Karpas-422 (cell line): ENCODE data around the gene DGKD. TPM values are rescaled to one million over a fixed set of nuclear protein-coding genes. Genes with fewer than 3 reads are reported as not detected.

ENCODE experiments used
- DNase-seq: peaks from one replicate; pipeline ENCODE4 v3.0.0-alpha.2; 2015
- H2AFZ ChIP-seq: fragments of 200-600 bp; sonication (generic); 2 replicates; pipeline ENCODE4 v1.6.1; 2014; ENCODE audit warnings: antibody characterized with exemption, low read length, mixed read lengths
- H3K27ac ChIP-seq: fragments of 200-600 bp; sonication (generic); 2 replicates; pipeline ENCODE4 v1.5.1; 2014; ENCODE audit warnings: mild to moderate bottlenecking, low read length, moderate library complexity
- H3K27me3 ChIP-seq: fragments of 200-600 bp; sonication (generic); 2 replicates; pipeline ENCODE4 v1.6.1; 2014; ENCODE audit warnings: low read length, mixed read lengths
- H3K36me3 ChIP-seq: fragments of 200-600 bp; sonication (generic); 2 replicates; pipeline ENCODE4 v1.6.1; 2014; ENCODE audit warnings: low read length, mixed read lengths; ENCODE audit not compliant: insufficient read depth
- H3K4me1 ChIP-seq: fragments of 200-600 bp; sonication (generic); 2 replicates; pipeline ENCODE4 v1.6.1; 2014; ENCODE audit warnings: mild to moderate bottlenecking, low read length, mixed read lengths
- H3K4me2 ChIP-seq: fragments of 200-600 bp; sonication (generic); 2 replicates; pipeline ENCODE4 v1.6.1; 2014; ENCODE audit warnings: low read length, low read depth, mild to moderate bottlenecking; ENCODE audit not compliant: poor library complexity, severe bottlenecking
- H3K4me3 ChIP-seq: fragments of 200-600 bp; sonication (generic); 2 replicates; pipeline ENCODE4 v1.5.1; 2014; ENCODE audit warnings: mild to moderate bottlenecking, antibody characterized with exemption, low read length, mixed read lengths
- H3K79me2 ChIP-seq: fragments of 200-600 bp; sonication (generic); 2 replicates; pipeline ENCODE4 v1.6.1; 2014; ENCODE audit warnings: mild to moderate bottlenecking, low read length, mixed read lengths
- H3K9ac ChIP-seq: fragments of 200-600 bp; sonication (generic); 2 replicates; pipeline ENCODE4 v1.6.0; 2014; ENCODE audit warnings: low read length
- H3K9me2 ChIP-seq: fragments of 200-600 bp; sonication (generic), shearing (Covaris generic); replicated peaks from 2 replicates; pipeline ENCODE4 v1.6.0; 2014; ENCODE audit warnings: mild to moderate bottlenecking, low read length, moderate library complexity; ENCODE audit not compliant: insufficient read depth
- H3K9me3 ChIP-seq: fragments of 300-700, 200-600 bp; sonication (generic); 2 replicates; pipeline ENCODE4 v1.6.1; 2014; ENCODE audit warnings: low read length, mixed read lengths
- H4K20me1 ChIP-seq: fragments of 200-600 bp; sonication (generic); 2 replicates; pipeline ENCODE4 v1.6.1; 2014; ENCODE audit warnings: mild to moderate bottlenecking, antibody characterized with exemption, low read length, low read depth; ENCODE audit not compliant: insufficient read depth
- total RNA-seq: library from RNA; depleted of rRNA; stranded (reverse); fragments of >200 nt; shearing (Covaris generic); gene quantifications from 2 replicates; pipeline ENCODE4 v1.2.3, GENCODE V29; 2014; ENCODE audit warnings: low replicate concordance

DGKD gene
- total RNA-seq, 1 experiment from 2014 or later = 10.2 TPM

- no peaks in the 10 kb centered on the region for H3K79me2 ChIP-seq
- no peaks in the 10 kb centered on the region; the same call in 1 of the 2 replicates for H3K27me3 ChIP-seq
- no peaks in the 10 kb centered on the region for H4K20me1 ChIP-seq
- no peak overlapping the region for H3K27ac ChIP-seq
- no peak overlapping the region for H2AFZ ChIP-seq
- DNase-seq = no peak
- H3K4me2 ChIP-seq = no peak overlapping the region
- 0 out of 2 replicates have a peak, but pooled peaks cover 3% of the 10 kb centered on the region for H3K36me3 ChIP-seq
- no peaks in the 10 kb centered on the region for H3K4me1 ChIP-seq
- H3K9me2 ChIP-seq = no peaks in the 10 kb centered on the region
- peaks cover 11% of the 10 kb centered on the region for H3K9me3 ChIP-seq
- no peak overlapping the region for H3K4me3 ChIP-seq
- no peak overlapping the region for H3K9ac ChIP-seq
Measured at GRCh38 chr2:233407771-233408181, 53.5 kb downstream of the DGKD start.

- Histone ChIP-seq H3K27me3 (no peaks in the 10 kb centered on the region; the same call in 1 of the 2 replicates), H3K4me3 (no peak overlapping the region), H3K9me2 (no peaks in the 10 kb centered on the region), H3K9me3 (peaks cover 11% of the 10 kb centered on the region), H4K20me1 (no peaks in the 10 kb centered on the region), H3K4me1 (no peaks in the 10 kb centered on the region), H3K79me2 (no peaks in the 10 kb centered on the region), H3K4me2 (no peak overlapping the region), H2AFZ (no peak overlapping the region), H3K9ac (no peak overlapping the region), H3K27ac (no peak overlapping the region), H3K36me3 (0 out of 2 replicates have a peak, but pooled peaks cover 3% of the 10 kb centered on the region)
- no peak for DNase-seq
Measured at GRCh38 chr2:233408366-233409285, 54.3 kb downstream of the DGKD start.

- no peak overlapping the region for H3K4me2 ChIP-seq
- DNase-seq = no peak
- H4K20me1 ChIP-seq = no peaks in the 10 kb centered on the region
- no peaks in the 10 kb centered on the region; the same call in 1 of the 2 replicates for H3K27me3 ChIP-seq
- H3K36me3 ChIP-seq = 0 out of 2 replicates have a peak, but pooled peaks cover 3% of the 10 kb centered on the region
- no peaks in the 10 kb centered on the region for H3K4me1 ChIP-seq
- H3K27ac ChIP-seq = no peak overlapping the region
- H2AFZ ChIP-seq = no peak overlapping the region
- no peaks in the 10 kb centered on the region for H3K9me2 ChIP-seq
- no peak overlapping the region for H3K9ac ChIP-seq
- H3K4me3 ChIP-seq = no peak overlapping the region
- H3K9me3 ChIP-seq = peaks cover 11% of the 10 kb centered on the region
- no peaks in the 10 kb centered on the region for H3K79me2 ChIP-seq
Measured at GRCh38 chr2:233409286-233409991, 55.1 kb downstream of the DGKD start.

GRCh38 chr2:233410196-233410760 lies 56.0 kb downstream of the DGKD start:
- no peaks in the 10 kb centered on the region; the same call in 1 of the 2 replicates for H3K27me3 ChIP-seq
- peaks cover 11% of the 10 kb centered on the region for H3K9me3 ChIP-seq
- no peaks in the 10 kb centered on the region for H3K4me1 ChIP-seq
- no peak overlapping the region for H3K4me2 ChIP-seq
- no peaks in the 10 kb centered on the region for H3K79me2 ChIP-seq
- H3K36me3 ChIP-seq = 0 out of 2 replicates have a peak, but pooled peaks cover 3% of the 10 kb centered on the region
- H3K4me3 ChIP-seq = no peak overlapping the region
- H3K27ac ChIP-seq = no peak overlapping the region
- no peaks in the 10 kb centered on the region for H4K20me1 ChIP-seq
- DNase-seq = no peak
- H3K9ac ChIP-seq = no peak overlapping the region
- H3K9me2 ChIP-seq = no peaks in the 10 kb centered on the region
- H2AFZ ChIP-seq = no peak overlapping the region

GRCh38 chr2:233411162-233411561 lies 56.9 kb downstream of the DGKD start:
- no peak for DNase-seq
- no peak overlapping the region for H3K4me2 ChIP-seq
- H3K9me3 ChIP-seq = peaks cover 11% of the 10 kb centered on the region
- no peaks in the 10 kb centered on the region for H3K79me2 ChIP-seq
- H3K36me3 ChIP-seq = 0 out of 2 replicates have a peak, but pooled peaks cover 3% of the 10 kb centered on the region
- H3K4me3 ChIP-seq = no peak overlapping the region
- H4K20me1 ChIP-seq = no peaks in the 10 kb centered on the region
- no peaks in the 10 kb centered on the region; the same call in 1 of the 2 replicates for H3K27me3 ChIP-seq
- H3K4me1 ChIP-seq = no peaks in the 10 kb centered on the region
- no peak overlapping the region for H2AFZ ChIP-seq
- no peaks in the 10 kb centered on the region for H3K9me2 ChIP-seq
- H3K27ac ChIP-seq = no peak overlapping the region
- H3K9ac ChIP-seq = no peak overlapping the region

GRCh38 chr2:233412405-233412804 lies 58.1 kb downstream of the DGKD start:
- no peak overlapping the region for H3K4me2 ChIP-seq
- H4K20me1 ChIP-seq = no peaks in the 10 kb centered on the region; the same call in 1 of the 2 replicates
- 0 out of 2 replicates have a peak, but pooled peaks cover 3% of the 10 kb centered on the region for H3K36me3 ChIP-seq
- DNase-seq = no peak
- no peak overlapping the region for H2AFZ ChIP-seq
- peaks cover 11% of the 10 kb centered on the region for H3K9me3 ChIP-seq
- no peak overlapping the region for H3K27ac ChIP-seq
- no peaks in the 10 kb centered on the region for H3K79me2 ChIP-seq
- peaks cover 2% of the 10 kb centered on the region for H3K4me1 ChIP-seq
- H3K9me2 ChIP-seq = no peaks in the 10 kb centered on the region
- H3K9ac ChIP-seq = no peak overlapping the region
- H3K4me3 ChIP-seq = no peak overlapping the region
- no peaks in the 10 kb centered on the region; the same call in 1 of the 2 replicates for H3K27me3 ChIP-seq

GRCh38 chr2:233413046-233413445 lies 58.8 kb downstream of the DGKD start:
- no peak for DNase-seq
- no peak overlapping the region for H3K27ac ChIP-seq
- H3K4me2 ChIP-seq = no peak overlapping the region
- no peak overlapping the region for H2AFZ ChIP-seq
- H4K20me1 ChIP-seq = no peaks in the 10 kb centered on the region; the same call in 1 of the 2 replicates
- peaks cover 8% of the 10 kb centered on the region for H3K4me1 ChIP-seq
- H3K9me3 ChIP-seq = peaks cover 11% of the 10 kb centered on the region
- no peak overlapping the region for H3K4me3 ChIP-seq
- no peaks in the 10 kb centered on the region for H3K79me2 ChIP-seq
- 0 out of 2 replicates have a peak, but pooled peaks cover 3% of the 10 kb centered on the region for H3K36me3 ChIP-seq
- H3K27me3 ChIP-seq = no peaks in the 10 kb centered on the region; the same call in 1 of the 2 replicates
- no peak overlapping the region for H3K9ac ChIP-seq
- H3K9me2 ChIP-seq = no peaks in the 10 kb centered on the region
